Measurements from ENCODE around the gene CD247.

CD247 gene

DNA sequence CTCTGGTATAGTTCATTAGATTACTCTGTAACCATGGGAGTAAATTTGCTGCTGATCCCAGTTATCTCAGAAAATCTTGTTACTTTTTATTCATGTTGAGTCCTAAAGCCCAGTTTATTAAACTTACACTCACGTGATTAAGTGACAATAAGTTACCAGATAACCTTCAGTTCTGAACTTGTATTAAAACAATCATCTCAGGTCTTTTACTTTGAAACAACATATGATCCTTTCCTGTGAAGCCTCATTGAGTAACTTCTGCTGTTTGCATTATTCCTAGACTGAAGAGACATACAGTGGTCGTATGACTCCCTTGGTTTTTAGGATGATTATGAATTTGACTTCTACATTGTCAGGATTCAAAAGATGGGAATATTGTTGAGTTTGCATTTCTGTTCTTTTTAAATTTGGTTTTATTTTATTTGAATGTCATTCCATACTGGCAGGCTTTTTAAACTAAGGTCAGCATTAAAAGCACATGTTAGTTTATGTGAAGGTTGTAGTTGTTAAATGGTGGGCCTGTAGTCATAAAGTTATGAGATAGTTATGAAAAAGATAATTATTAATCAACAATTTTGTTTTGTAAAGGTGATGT, 117.9 kb downstream of the CD247 start:
- no peak overlapping the region for H3K4me3 ChIP-seq (ENCODE audit: low read depth, low read length)
- TF ChIP-seq, protein P1, sequence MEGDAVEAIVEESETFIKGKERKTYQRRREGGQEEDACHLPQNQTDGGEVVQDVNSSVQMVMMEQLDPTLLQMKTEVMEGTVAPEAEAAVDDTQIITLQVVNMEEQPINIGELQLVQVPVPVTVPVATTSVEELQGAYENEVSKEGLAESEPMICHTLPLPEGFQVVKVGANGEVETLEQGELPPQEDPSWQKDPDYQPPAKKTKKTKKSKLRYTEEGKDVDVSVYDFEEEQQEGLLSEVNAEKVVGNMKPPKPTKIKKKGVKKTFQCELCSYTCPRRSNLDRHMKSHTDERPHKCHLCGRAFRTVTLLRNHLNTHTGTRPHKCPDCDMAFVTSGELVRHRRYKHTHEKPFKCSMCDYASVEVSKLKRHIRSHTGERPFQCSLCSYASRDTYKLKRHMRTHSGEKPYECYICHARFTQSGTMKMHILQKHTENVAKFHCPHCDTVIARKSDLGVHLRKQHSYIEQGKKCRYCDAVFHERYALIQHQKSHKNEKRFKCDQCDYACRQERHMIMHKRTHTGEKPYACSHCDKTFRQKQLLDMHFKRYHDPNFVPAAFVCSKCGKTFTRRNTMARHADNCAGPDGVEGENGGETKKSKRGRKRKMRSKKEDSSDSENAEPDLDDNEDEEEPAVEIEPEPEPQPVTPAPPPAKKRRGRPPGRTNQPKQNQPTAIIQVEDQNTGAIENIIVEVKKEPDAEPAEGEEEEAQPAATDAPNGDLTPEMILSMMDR (IDR thresholded peaks at IDR 0.05; ENCODE audit: low read depth, low read length) = no peak
- TF ChIP-seq, protein P2, sequence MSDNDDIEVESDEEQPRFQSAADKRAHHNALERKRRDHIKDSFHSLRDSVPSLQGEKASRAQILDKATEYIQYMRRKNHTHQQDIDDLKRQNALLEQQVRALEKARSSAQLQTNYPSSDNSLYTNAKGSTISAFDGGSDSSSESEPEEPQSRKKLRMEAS (IDR thresholded peaks at IDR 0.05; ENCODE audit: low read depth, low read length) = no peak
- TF ChIP-seq POLR2A (IDR thresholded peaks at IDR 0.05; ENCODE audit: extremely low read depth, insufficient read length) (no peak), MYC (IDR thresholded peaks at IDR 0.05; ENCODE audit: low read depth, low read length) (no peak)
- no peak for DNase-seq (ENCODE audit: low read depth)

DNA sequence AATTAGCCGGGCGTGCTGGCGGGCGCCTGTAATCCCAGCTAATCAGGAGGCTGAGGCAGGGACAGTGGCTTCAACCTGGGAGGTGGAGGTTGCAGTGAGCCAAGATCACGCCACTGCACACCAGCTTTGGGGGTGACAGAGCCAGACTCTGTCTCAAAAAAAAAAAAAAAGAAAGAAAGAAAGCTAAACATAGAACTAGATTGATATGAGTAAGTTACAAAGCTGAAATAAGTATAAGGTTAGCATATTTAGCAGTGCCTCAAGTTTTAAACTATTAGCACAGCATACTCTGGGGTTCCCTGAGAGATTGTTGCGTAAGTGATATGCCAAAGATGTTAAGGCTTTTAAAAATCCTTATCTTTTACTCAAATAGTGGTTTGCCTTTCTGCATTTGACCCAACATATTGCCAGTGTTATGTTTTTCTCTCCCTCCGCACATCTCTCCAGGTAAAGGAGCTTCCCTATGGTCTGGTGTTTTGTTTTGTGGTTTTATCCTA, 126.1 kb downstream of the CD247 start:
- no peak for DNase-seq (ENCODE audit: low read depth)
- no peak overlapping the region for H3K4me3 ChIP-seq (ENCODE audit: low read depth, low read length)
- TF ChIP-seq MYC (IDR thresholded peaks at IDR 0.05; ENCODE audit: low read depth, low read length) = no peak
- TF ChIP-seq, protein P2 (IDR thresholded peaks at IDR 0.05; ENCODE audit: low read depth, low read length) = no peak
- TF ChIP-seq POLR2A (IDR thresholded peaks at IDR 0.05; ENCODE audit: extremely low read depth, insufficient read length) = no peak
- TF ChIP-seq, protein P1 (IDR thresholded peaks at IDR 0.05; ENCODE audit: low read depth, low read length) = no peak

DNA sequence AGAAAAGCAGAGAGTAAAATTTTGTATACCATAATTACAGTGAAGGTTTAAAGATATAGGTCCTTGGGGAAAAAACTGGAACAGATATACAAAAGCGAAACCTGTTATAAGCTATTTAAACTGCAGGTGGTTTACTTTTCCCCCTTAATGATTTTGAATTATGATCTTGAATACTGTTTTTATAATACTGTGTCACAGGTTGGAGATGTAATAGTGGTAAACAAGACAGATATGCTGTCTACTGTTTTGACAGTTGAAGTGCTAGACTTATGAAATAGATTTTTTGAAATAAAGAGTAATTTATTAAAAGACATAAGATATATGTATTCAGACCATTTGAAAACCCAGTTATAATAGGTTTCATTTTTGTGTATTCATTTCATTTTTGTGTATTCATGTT, 129.4 kb downstream of the CD247 start:
- no peak overlapping the region for H3K4me3 ChIP-seq (ENCODE audit: low read depth, low read length)
- TF ChIP-seq, protein P2 (IDR thresholded peaks at IDR 0.05; ENCODE audit: low read depth, low read length) = no peak
- TF ChIP-seq POLR2A (IDR thresholded peaks at IDR 0.05; ENCODE audit: extremely low read depth, insufficient read length) (no peak), MYC (IDR thresholded peaks at IDR 0.05; ENCODE audit: low read depth, low read length) (no peak)
- TF ChIP-seq, protein P1 (IDR thresholded peaks at IDR 0.05; ENCODE audit: low read depth, low read length) = no peak

DNA sequence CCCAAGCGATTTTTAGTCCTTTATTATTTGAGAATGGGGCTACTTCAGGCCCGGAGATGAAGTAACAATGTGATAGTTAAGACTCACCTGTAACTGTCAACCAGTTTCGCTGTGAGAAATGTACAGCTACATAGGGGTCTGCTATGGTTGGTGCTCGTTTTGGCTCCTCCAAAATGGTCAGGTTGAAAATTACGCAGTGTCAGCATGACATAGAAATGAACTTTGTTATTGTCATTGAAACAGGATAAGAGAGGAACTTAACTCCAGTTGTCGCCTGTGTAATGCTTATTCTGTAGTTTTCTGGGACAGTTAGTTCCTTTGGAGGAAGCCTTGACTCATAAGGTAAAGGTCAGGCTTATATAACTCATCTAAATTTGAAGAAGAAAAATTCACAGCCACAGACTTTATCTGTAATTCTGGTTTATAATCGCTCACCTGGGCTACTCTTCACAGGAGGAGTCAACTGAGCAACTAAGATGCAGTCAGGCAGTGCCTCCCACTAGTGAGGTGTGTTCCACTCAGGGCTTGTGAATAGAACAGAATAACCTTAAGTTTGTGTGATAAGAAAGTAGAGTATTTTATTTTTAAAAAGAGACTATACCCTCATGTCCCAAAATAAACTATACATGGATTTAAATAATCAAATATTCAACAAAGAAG, 130.9 kb downstream of the CD247 start:
- H3K4me3 ChIP-seq (ENCODE audit: low read depth, low read length) = no peak overlapping the region
- TF ChIP-seq, protein P2 (IDR thresholded peaks at IDR 0.05; ENCODE audit: low read depth, low read length) = no peak
- TF ChIP-seq MYC (IDR thresholded peaks at IDR 0.05; ENCODE audit: low read depth, low read length) (no peak), POLR2A (IDR thresholded peaks at IDR 0.05; ENCODE audit: extremely low read depth, insufficient read length) (no peak)
- TF ChIP-seq, protein P1 (IDR thresholded peaks at IDR 0.05; ENCODE audit: low read depth, low read length) = no peak
- DNase-seq (ENCODE audit: low read depth) = no peak

More for the DNA sequence above, 129.4 kb downstream of the CD247 start:
- DNase-seq (ENCODE audit: low read depth) = no peak

Measured in NB4 (cell line).